Measurements from ENCODE around the gene RAF1.
A peak's percentile ranks its signal among the peaks of the same experiment; 100 is the strongest.
"Not testable (repeated sequence)": the region's sequence is repeated elsewhere in the genome, so short reads cannot be mapped to it uniquely, and the experiment has no call there.

Gene RAF1

DNA sequence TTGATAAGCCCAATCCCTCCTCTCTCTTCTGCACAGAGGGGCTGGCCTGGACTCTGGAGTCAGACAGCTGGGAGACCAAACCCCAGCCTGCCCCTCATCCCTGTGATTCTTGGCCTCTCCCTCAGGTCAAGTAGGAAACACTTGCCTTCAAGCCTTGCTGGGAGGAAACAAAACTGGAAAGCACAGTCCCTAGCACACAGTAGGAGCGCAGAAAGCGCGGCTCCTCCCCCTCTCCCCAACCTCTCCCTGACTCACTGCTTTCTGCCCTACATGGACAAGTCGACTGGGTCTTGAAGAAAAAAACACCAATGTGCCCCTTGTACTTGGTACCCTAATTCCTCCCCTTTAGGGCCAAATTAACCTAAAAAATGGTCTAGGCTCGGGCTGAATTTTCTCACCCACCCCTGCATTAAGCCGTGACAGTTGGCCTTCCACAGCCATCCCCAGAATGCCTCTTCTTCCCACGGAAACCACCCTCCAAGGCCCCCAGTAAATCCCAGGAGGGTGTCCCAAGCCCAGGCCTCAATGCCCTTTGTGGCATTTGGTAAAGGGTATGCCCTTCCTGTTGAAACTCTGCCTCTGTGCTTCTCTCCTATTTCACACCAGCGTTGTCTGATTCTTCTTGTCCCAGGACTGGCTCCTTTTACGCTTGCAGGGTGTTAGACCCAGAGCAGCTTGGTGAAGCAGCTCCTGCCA lies 11.3 kb upstream of the RAF1 start:
- no peak for DNase-seq (ENCODE audit: low spot score)
- TF ChIP-seq, protein P1, sequence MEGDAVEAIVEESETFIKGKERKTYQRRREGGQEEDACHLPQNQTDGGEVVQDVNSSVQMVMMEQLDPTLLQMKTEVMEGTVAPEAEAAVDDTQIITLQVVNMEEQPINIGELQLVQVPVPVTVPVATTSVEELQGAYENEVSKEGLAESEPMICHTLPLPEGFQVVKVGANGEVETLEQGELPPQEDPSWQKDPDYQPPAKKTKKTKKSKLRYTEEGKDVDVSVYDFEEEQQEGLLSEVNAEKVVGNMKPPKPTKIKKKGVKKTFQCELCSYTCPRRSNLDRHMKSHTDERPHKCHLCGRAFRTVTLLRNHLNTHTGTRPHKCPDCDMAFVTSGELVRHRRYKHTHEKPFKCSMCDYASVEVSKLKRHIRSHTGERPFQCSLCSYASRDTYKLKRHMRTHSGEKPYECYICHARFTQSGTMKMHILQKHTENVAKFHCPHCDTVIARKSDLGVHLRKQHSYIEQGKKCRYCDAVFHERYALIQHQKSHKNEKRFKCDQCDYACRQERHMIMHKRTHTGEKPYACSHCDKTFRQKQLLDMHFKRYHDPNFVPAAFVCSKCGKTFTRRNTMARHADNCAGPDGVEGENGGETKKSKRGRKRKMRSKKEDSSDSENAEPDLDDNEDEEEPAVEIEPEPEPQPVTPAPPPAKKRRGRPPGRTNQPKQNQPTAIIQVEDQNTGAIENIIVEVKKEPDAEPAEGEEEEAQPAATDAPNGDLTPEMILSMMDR (IDR thresholded peaks at IDR 0.05; ENCODE audit: extremely low read depth, missing control alignments): no peak

DNA sequence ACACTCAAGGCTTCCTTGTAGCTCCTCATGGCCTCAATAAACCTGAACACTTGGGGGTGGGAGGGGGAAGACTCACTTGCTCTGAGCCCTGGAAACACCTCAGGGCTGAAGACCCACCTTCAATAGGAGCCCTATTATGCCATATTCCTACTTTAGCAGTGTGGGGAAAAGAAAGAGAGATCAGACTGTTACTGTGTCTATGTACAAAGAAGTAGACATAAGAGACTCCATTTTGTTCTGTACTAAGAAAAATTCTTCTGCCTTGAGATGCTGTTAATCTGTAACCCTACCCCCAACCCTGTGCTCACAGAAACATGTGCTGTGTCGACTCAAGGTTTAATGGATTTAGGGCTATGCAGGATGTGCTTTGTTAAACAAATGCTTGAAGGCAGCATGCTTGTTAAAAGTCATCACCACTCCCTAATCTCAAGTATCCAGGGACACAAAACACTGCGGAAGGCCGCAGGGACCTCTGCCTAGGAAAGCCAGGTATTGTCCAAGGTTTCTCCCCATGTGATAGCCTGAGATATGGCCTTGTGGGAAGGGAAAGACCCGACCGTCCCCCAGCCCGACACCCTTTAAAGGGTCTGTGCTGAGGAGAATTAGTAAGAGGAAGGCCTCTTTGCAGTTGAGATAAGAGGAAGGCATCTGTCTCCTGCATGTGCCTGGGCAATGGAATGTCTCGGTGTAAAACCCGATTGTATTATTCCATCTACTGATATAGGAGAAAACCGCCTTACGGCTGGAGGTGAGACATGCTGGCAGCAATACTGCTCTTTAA lies 10.2 kb upstream of the RAF1 start:
- DNase-seq (ENCODE audit: low spot score): not testable (repeated sequence)

DNA sequence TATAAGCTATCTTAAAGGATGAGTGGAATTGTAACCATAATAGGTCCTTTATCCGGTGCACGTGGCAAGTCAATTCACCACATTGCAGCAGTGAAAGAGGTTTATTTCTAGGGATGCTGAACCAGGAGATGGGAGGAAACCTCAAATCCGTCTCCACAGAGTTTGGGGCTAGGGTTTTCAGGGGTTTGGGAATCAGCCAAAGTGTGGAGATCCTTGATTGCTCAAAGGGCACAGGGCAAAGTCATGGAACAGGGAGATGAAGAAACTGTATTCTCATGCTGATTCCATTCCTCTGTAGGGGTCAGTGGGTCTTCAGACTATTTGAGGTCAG lies 7.2 kb upstream of the RAF1 start:
- TF ChIP-seq, protein P1 (IDR thresholded peaks at IDR 0.05; ENCODE audit: extremely low read depth, missing control alignments): no peak
- no peak for DNase-seq (ENCODE audit: low spot score)

DNA sequence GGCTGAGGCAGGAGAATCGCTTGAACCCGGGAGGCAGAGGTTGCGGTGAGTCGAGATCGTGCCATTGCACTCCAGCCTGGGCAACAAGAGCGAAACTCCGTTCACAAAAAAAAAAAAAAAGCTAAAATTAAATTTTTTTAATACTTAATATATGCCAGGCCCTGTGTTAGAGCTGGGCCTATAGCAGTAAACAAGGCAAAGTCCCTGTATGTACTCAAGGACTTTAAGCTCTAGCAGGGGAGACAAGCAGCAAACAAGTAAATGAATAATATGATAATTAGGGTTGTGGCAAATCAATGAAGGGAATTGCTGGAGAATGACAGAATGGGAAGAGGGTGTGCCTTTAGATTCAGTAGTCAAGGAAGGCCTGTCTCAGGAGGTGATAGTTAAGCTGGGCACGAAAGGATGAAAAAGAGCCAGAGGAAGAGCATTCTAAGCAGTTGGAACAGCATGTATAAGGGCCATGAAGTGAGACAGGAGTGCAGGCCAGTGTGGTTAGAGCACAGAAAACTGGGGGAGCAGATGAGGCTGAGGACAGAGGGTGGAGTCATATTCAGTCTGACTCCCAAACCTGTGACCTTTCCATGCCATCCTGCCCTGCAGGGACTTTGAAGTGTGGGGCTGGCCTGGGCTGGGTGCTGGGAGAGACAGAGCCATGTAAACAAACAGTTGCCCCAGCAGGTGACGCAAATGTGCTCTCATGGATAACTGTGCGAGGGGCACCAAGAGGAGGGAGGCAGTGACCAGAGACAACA lies 6.6 kb upstream of the RAF1 start:
- no peak for DNase-seq (ENCODE audit: low spot score)
- TF ChIP-seq, protein P1 (IDR thresholded peaks at IDR 0.05; ENCODE audit: extremely low read depth, missing control alignments): no peak

DNA sequence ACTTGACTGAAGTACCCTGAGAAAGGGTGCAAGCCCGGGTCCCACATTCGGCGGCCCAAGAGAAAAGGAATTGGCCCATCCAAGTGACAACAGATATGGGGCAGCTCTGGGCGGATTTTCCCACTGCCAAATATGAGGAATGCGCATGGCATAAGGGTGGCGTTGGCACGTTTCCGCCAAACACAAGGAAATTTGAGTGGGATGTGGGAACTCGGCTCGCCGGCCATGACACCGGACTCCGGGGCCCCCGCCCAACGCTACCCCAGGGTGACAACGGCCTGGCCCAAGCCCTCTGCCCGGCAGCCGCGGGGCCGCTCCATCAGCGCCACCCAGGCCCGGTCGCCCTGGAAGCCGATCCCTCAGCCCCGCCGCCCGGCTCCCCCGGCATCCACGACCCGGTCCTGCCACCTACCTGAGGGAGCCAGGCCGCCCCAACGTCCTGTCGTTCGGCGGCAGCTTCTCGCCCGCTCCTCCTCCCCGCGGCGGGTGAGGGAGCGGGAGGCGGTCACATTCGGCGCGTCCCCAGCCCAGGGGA lies 449 bp downstream of the RAF1 start:
- peak; percentile 59 for DNase-seq (ENCODE audit: low spot score)

DNA sequence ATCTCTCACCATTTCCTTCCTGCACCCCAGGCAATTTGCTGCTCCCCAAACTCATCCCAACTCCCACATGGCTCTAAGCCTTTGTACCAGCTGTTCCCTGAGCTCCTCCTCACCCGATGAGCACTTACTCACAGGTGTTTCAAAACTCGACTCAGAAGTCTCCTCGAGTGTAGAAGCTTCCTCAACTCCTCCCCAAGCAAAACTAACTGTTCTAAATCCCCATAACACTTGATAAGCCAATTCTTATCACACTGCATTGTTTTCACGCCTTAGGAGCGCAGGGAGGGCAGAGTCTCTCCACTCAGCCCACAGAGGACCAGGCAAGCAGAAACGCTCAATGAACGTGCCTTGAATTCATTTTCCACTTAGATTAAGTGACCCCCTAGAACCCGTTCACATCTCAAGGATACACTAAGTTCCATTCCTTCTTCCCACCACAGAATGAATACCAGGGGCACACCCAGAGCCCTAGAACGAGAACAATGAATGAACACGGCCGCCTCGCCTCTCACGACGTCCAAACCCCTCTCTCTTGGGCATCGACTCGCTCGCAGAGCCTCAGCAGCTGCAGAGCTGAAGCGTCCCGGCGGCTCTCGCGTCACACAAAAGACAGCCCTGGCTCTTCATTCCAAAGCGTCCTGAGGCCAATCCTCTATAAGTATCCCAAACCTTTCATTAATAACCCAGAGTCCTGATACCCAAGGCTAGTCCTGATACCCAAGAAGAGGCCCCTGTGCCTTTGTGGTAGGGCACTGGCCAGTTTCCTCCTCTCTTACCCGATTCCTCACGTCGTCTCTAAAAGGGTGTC lies 1.1 kb downstream of the RAF1 start:
- no peak for DNase-seq (ENCODE audit: low spot score)
- TF ChIP-seq, protein P1 (IDR thresholded peaks at IDR 0.05; ENCODE audit: extremely low read depth, missing control alignments): no peak

More for the DNA sequence above, 449 bp downstream of the RAF1 start:
- TF ChIP-seq, protein P1 (IDR thresholded peaks at IDR 0.05; ENCODE audit: extremely low read depth, missing control alignments): no peak

DNA sequence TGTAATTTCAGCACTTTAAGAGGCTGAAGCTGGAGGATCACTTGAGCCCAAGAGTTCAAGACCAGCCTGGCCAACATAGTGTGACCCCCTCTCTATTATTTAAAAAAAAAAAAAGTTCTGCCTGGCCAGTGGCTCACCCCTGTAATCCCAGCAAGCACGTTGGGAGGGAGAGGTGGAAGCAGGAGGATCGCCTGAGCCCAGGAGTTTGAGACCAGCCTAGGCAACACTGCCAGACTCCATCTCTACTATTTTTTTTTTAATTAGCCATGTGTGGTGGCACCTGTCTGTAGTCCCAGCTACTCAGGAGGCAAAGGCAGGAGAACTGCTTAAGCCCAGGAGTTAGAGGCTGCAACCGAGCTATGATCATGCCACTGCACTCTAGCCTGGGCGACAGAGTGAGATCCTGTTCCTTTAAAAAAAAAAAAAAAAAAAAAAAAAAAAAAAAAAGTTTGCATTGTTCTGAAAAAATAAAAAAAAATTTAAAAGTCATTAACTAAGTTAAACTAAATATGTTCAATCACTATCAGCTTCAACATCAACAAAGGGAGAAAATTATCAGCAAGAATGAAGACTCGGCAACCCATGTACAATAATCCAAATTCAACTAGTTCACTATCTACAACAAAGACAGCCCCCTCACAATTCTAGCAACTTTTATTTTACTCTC lies 1.9 kb downstream of the RAF1 start:
- TF ChIP-seq, protein P1 (IDR thresholded peaks at IDR 0.05; ENCODE audit: extremely low read depth, missing control alignments): no peak
- no peak for DNase-seq (ENCODE audit: low spot score)

DNA sequence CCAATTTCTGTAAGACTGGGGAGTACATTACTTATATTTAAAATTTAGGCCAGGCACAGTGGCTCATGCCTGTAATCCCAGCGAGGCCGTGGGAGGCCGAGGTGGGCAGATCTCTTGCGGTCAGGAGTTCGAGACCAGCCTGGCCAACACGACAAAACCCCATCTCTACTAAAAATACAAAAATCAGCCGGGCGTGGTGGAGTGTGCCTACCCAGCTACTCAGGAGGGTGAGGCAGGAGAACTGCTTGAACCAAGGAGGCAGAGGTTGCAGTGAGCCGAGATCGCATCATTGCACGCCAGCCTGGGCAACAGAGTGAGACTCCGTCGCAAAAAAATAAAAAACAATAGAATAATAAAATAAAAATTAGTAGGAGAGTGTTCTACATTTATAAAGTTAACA lies 2.5 kb downstream of the RAF1 start:
- DNase-seq (ENCODE audit: low spot score): not testable (repeated sequence)

Data from GM20000 (cell line).